Germinal center (tissue), 1 donor: Measurements from ENCODE around the gene HNRNPM.
A peak's percentile ranks its signal among the peaks of the same experiment; 100 is the strongest.

ENCODE experiments used
- DNase-seq: peaks from one replicate; pipeline ENCODE4 v3.0.0; 2012; ENCODE audit warnings: mixed read lengths, low spot score

Gene HNRNPM

DNA sequence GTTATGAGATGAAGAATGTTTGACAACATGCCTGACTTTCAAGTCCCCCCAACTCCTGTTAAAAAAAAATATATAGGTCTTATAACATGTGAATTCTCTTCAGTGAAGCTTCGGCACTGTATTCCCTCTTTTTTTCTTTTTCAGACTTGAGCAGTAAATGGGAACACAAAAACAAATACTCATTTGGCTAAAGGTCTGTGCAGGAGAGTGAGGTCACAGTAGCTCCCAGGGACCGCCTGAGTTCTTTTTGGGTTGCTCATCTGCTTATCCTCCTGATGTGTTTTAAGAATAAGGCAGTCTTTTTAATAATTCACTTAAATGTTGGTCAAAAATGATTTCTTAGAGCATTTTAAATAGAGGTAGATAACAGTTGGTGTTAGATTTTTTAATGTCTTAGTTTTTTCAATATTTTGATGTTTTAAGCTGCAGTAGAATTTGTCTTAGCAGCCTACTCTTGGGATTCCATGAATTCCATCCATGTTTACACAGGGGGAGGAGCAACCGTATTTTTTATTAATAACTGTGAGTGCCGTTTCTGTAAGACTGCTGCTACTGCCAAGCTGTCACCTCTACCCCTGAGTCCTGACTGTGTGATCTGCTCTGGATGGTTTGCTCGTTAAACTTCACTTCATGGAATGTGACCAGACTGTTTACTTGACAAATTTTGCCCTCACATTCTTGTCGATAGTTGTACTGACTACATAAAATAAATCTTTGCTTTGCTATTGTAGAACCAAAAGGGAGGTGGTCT, 14.9 kb downstream of the HNRNPM start:
- no peak for DNase-seq

DNA sequence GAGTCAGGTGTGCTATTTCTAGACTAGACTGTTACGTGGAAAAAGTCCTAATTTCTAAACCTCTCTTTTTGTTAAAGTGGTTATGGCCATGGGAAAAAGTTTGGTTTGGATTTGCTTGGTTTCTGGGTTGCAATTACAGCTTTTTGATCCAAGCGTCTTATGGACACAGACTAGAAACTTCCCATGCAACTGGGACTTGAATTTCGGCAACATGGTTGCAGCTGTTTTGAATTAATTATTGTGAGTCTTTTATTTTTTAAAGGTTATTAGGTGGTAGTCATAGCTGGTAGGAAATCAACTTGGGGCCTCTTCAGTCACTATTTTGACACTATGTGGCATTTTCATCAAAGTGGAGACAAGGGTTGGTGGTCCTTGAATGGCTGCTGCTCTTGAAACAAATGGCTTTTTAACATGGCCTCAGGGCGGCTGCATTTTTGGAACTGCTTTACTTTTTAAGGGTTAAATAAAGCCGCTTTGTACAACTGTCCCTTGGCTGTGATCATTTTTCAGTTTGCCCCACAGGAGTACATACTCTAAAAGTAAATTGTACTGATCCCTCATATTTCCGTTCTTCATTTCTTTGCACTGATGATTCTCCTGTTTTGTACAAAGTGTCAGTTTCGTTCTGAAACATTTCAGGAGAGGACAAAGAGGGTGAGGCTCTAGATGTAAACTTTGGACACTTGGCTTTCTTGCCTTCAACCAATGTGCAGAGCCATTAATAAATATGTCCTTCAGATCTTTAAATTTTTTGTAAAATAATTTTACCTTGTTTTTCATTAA, 15.9 kb downstream of the HNRNPM start:
- DNase-seq, result no peak

DNA sequence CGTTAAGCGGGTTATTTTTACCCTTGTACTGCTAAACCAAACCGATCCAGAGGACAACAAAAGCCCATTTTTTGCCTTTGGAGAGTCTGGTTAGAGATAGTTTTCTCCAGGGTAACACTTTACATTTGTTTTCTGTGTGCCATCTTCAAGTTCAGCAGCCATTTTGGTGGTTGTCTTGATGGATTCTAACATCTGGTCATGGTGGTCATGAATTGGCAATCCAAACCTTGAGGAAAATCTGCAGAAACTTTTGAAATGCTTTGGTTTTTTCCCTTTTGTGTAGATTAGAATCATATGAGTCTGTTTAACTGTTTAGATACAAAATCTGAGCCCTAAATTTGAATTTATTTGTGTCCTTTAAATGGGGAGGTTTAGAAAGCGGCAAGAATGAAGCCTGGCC, 16.6 kb downstream of the HNRNPM start:
- DNase-seq, result no peak

DNA sequence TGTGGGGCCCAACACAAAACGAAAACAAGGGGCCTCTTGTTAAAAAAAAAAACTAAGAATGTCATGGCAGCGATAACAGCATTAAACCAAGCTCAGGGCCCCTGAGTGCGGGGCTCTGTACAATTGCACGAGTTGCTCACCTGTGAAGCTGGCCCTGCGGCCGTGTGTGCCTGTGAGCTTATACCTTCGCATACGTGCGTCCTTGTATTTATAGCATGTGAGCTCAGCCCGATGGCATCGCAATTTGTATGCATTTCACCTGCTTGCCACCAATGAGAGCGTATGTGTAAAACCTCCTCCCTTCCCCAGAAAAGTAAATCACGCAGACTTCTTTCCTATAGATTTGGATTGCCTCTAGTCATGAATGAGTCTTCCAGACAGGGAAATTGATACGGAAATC, 17.1 kb downstream of the HNRNPM start:
- no peak for DNase-seq

DNA sequence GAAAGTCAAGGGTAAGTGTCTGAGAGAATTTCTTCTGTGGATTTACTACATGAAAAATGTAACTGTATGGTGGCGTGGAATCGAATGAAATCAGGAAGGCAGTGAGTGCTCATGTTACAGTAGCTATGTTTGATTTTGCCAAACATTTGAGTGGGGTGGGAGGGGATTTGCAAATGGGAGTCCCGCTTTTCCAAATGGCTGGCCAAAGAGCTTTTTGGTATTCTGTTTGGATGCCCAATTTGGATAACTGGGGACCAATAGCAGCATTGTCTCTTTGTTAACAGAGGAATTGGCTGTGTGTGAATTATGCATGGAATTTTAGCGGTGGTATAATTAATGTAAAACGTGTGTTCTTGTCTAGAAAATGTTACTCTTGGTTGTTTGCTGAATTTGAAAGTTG, 17.8 kb downstream of the HNRNPM start:
- DNase-seq, result no peak

DNA sequence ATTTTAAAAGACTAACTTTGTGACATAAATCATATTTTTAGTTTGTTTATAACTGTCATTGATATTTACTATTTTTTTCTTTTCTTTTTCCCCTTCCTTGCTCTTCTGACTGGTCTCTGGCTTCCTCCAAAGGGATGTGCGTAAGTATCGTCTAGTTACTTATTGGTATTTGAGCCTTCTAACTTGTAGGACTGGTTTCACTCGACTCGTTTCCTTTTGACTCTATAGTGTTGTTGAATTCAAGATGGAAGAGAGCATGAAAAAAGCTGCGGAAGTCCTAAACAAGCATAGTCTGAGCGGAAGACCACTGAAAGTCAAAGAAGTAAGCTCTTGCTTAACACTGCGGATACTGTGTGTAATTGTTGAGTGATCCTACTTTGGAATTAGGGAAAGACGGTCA, 18.6 kb downstream of the HNRNPM start:
- no peak for DNase-seq

DNA sequence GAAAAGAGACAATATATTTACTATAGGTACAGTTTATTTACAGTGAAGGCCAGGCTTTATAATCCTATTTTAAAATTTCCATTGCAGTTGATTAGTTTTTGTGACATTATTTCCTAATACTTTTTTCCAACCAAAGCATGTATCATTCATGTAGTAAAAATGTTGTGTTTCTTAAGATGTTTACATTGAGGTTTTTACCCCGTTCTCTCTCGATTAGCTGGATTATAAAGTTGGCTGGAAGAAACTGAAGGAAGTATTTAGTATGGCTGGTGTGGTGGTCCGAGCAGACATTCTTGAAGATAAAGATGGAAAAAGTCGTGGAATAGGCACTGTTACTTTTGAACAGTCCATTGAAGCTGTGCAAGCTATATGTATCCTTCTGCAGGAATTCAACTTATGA, 21.2 kb downstream of the HNRNPM start:
- no peak for DNase-seq

DNA sequence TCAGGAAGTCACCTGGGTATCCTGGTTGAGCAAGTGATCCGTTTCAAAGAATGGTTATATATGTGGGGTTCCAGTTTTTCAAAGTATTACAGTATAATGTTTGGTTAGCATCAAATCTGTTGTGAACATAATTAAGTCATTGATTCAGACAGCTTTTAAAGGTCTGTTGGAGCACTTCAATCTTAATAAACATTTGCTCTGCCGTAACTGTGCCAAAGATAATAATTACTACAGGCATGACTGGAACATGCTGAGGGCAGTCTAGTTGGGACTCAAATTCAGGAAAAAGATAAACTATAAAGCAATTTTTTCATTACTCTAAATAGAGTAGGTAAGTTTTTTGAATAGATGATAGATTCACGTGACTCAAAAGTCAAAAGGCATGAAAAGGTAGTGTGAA, 23.3 kb downstream of the HNRNPM start:
- DNase-seq, result no peak

DNA sequence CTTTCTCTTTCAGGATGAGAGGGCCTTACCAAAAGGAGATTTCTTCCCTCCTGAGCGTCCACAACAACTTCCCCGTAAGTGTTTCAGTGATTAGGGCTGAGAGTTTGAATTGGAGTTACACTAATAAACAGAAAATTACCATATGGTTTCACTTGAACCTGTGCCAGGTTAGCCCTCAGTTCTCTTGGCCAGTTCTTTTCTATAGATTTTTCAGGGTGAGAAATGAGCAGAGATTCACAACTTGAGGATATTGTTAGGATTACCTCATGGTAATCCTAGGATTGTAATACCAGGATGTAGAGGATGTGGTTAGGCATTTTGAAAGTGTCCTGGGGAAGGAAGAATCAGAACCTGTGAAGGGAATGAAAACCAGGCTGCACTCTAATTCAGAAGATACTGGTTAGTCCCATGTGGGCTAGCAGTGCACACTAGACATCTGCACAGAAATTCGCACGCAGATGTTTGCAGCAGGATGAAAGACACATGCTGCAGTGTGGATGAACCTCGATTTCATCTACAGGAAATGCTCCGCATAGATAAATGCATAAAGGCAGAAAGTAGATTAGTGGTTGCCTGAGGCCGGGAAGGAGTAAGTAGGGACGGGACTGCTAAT, 24.1 kb downstream of the HNRNPM start:
- DNase-seq, result no peak

DNA sequence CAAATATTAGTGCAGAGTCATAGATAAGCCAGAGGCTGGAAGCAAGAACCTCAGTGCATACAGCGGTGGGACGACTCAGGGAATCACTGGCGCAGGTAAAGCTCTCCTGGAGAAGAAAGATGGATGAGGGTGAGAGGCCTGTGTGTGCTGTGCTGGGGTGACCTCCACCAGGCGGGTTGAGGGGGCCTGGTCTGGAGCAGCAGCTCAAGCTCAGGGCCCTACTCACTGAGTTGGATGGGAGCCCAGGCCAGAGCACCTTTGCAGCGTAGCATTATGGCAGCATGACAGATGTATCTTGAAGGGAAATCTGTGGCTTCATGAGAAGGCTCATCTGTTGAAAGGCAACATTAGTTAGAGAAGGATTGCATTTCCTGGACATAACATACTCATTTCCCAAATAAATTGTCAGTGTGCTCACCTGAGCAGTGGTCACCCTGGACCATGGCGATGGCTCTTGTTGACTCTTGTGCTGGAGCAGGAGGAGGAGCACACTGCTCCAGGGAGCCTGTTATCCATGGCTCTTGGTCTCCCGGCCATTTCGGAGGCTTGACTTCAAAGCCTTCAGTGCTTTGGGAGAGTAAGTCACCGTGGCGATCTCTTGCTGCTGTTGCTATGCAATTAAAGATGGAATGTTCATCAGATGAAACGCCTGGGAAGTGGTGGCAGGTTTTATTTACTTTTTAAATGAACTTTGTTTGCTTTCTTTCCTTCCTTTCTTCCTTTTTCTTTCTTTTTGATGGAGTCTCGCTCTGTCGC, 25.0 kb downstream of the HNRNPM start:
- DNase-seq, result no peak

DNA sequence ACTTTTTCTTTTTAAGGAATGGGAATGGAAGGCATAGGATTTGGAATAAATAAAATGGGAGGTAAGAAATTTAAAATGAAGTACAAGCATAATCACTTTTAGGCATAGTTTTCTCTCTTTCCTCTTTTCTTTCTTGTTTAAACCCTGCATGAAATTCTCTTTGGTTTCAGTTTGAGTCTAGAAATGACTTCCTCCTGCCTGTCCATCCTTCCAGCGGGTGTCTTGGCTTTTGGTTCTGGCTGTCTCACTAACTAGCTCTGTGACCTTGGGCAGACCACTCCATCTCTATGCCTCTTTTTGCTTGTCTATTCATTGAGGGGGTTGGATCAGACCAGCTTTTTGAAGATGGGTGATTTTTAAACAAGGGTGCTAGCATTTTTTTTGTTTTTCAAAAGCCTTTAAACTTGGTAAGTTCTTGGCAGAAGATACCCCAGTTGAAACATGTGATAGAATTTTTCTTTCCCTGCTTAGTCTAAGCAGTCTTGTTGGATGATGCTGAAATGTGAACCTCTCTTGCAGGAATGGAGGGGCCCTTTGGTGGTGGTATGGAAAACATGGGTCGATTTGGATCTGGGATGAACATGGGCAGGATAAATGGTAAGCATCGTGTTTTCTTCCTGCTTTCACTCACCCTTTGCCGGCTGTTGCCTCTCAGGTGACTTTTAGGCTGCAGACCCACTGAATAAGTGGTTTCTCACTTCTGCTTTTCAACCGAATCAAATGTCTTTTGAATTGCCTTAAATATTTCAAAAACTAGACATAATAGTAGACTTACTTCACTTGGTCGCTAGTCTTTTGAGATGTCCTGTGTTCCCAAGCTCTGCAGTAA, 29.1 kb downstream of the HNRNPM start:
- peak; percentile 75 for DNase-seq

DNA sequence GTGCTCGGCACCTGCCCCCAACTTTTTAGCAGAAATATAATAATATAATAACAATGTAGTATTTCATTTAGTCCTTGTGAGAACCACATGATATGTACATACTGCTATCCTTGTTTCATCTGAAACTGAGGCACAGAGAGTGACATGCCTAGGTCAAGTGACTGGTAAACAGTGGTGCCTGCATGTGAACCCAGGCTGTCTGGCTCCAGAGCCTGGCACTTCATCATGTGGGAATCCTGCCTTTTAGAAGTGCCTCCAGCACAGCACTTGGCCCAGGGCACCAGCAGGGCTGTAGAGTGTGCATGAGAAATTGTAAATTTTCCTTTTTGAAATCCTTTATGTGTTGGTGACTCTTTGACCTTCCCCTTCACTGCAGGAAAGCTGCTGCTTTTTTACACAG, 30.2 kb downstream of the HNRNPM start:
- no peak for DNase-seq

DNA sequence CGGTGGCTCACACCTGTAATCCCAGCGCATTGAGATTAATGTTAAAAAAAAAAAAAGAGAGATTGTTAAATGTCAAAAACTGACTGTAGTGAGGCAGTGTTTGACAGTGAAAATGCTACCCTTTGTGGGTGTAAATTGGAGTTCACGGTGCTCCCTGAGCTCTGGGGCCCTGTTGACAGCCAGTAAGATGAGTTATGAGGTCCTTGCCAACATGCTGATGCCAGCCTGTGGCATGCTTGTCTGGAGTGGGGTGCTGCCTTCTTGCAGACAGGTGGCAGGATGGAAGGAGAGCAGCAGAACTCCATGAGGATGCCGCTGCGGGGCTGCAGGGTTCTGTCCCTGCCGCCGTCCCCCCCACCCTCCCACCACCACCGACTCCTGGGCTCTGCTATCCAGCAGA, 31.7 kb downstream of the HNRNPM start:
- DNase-seq, result no peak

DNA sequence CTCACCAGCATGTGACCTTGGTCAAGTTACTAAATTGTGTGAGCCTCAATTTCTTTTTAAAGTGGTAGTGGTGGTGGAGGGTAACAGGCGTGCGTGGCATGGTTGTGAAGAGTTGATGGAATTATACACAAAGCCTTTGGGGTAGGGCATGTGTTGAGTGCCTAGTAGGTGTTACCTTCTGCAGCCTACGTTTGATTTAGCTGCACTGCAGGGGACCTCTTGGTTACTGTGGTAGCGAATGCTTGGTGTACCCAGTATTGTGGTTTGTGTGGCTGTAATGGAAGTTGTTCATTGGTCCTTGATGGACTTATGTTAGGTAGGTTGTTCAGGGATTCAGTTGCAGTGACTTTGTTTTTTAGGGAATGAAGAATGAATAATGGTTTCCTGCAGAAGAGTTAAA, 33.1 kb downstream of the HNRNPM start:
- DNase-seq, result no peak

DNA sequence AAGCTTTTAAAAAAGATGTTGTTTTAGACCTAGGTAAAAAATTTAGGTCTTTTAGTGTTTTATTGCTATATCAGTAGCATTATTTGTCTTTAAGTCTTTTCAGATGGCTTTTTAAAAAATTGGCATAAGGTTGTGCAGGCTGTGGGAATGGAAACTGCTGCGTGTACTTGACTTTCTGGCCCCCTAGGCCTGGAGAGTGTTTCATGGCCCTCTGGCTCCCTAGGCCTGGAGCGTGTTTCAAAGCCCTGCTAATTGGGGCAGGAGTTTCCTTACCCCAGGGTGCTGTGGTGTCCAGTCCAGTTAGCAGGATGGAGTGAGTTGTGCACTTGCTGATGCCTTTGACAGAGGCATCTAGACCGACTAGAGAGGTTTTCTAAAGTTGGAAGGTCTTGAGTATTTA, 33.8 kb downstream of the HNRNPM start:
- no peak for DNase-seq

DNA sequence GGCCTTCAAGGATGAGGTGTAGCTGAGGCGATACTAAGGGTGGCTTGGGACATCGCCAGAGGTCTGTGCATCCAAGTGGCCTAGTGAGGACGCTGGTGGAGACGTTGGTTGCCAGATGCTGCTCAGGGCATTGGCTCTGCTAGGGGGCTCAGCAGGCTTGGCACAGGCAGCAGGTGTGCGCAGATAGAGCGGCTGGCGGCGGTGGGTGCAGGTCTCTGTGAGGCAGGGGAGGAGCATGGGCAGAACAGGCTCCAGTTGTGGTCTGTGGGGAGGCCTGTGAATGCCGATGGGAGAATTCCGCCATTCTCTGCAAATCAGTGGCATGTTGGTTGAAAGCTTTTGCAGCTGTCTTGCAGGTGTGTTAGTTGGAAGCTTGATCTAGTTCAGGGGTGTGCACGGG, 36.4 kb downstream of the HNRNPM start:
- no peak for DNase-seq

DNA sequence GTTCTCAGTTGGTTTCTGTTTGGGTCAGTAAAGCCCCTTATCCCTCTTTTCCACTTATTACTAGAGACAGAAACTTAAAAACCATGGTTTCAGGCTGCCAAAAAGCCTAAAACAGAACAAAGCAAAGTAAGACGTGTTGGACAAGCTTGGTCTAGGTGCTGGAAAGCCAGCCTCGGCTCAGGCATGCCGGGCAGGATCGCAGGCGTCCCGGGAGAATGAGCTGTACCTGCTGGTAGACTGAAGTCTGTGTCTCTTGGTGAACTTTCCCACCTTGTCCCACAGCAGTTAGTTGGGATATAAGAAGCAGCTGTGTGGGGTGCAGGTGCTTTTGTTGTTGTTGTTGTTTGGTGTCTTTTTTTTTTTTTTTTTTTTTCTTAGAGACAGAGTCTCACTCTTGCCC, 36.8 kb downstream of the HNRNPM start:
- no peak for DNase-seq

DNA sequence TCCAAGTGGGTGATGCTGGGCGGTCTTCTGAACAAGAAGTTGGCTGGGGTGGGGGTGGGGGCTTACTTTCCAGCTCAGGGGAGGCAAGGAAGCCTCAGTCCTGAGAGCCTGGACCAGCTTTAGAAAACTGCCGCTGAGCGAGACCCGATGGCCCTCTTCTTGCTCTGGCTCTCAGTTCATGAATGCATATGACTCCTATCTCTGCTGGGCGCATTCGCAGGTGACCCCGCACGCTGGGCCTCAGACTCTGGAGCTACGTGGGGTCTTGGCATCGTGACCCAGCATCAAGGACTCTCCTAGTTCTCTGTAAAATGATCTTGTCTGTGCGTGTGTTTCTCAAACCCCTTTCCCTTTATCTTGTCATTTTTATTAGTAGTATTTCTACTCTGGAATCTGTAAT, 37.9 kb downstream of the HNRNPM start:
- DNase-seq, result no peak

DNA sequence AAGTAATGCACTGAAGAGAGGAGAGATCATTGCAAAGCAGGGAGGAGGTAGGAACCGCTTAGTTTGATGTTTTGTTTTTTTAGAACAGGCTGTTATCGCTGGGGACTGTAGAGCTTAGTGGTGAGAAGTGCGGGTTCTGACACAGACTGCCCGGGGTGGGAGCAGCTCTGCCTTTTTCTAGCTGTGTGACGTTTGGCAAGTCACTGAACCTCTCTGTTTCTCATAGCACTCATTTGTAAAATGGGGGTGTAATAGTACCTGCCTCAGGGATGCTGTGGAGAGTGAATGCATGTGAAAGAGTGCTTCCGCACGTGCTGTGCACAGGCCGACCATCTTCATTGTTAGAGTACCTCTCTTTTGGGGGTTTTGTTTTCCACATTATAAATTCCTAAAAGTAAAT, 38.4 kb downstream of the HNRNPM start:
- no peak for DNase-seq

DNA sequence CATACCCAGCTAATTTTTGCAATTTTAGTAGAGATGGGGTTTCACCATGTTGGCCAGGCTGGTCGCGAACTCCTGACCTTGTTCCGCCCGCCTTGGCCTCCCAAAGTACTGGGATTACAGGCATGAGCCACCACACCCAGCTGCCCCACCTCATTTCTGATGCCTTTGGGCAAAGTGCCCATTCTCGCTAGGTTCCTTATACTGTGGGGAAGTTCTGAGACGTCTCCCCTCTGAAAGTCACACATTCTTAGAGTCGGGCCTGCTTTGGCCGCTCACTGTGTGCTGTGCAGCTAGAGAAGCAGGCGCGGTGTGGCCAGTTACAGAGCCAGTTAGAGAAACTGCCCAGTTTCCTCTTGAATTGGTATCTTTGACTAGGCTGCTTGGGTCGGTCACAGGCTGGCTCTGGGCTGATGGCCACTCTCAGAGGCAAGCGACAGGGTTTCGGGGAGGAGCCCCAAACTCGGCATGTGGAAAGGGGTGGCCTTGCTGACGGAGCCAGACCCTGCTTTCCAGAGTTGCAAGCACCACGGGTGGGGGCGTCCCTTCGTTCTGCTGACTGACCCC, 39.6 kb downstream of the HNRNPM start:
- DNase-seq, result no peak
